Activated naive CD4-positive, alpha-beta T cell treated with anti-CD3 and anti-CD28 coated beads for 36 hours (primary cell): ENCODE measurements around the gene SPSB1. TPM values are rescaled to one million over a fixed set of nuclear protein-coding genes. Genes with fewer than 3 reads are reported as not detected.

Source experiments
- CTCF ChIA-PET: fragments of 350-600 bp; sonication (Branson Sonifier 250); formaldehyde crosslinking; loops from one replicate; lab custom pipeline; 2021; ENCODE audit warnings: antibody characterized with exemption; lab: Charles Lee
- DNase-seq: peaks from one replicate; pipeline ENCODE4 v3.0.0-alpha.2; 2020
- H3K27ac Mint-ChIP-seq: one replicate; pipeline ENCODE4 v1.8.0; 2021; ENCODE audit warnings: mild to moderate bottlenecking, mixed read lengths
- H3K27me3 Mint-ChIP-seq: one replicate; pipeline ENCODE4 v1.8.0; 2021; ENCODE audit warnings: low read depth, mixed read lengths
- H3K36me3 Mint-ChIP-seq: one replicate; pipeline ENCODE4 v1.8.0; 2021; ENCODE audit warnings: low read depth, mixed read lengths
- H3K4me1 Mint-ChIP-seq: one replicate; pipeline ENCODE4 v1.8.0; 2021; ENCODE audit warnings: low read depth, mixed read lengths
- H3K4me3 Mint-ChIP-seq: one replicate; pipeline ENCODE4 v1.8.0; 2021; ENCODE audit warnings: mild to moderate bottlenecking, moderate library complexity, mixed read lengths
- H3K9me3 Mint-ChIP-seq: one replicate; pipeline ENCODE4 v1.8.0; 2021; ENCODE audit warnings: mixed read lengths
- intact Hi-C: fragments of 100-400 bp; cut with micrococcal nuclease; formaldehyde crosslinking; loops from one replicate; pipeline ENCODE4 v1.15.1; 2023
- total RNA-seq, 2 experiments: library from RNA; stranded (reverse); gene quantifications; one replicate each; pipeline ENCODE4 v1.2.3, GENCODE V29; 2021

Gene SPSB1
- total RNA-seq, 2 experiments from 2014 or later = 4.8 to 5.0 TPM

GRCh38 chr1:9282696-9282955 lies 10.1 kb upstream of the SPSB1 start:
- CTCF ChIA-PET = interaction anchor here (1.0 to 1.6 kb wide), 2 partner anchors 7 to 211 kb away, joined by 3 to 8 read pairs; no protein-coding TSS in a partner anchor
- H3K4me3 Mint-ChIP-seq = no peak overlapping the region
- peaks cover 9% of the 10 kb centered on the region for H3K9me3 Mint-ChIP-seq
- DNase-seq = no peak
- peaks cover 32% of the 10 kb centered on the region for H3K4me1 Mint-ChIP-seq
- no peaks in the 10 kb centered on the region for H3K27me3 Mint-ChIP-seq
- intact Hi-C loops = no loop called here
- H3K36me3 Mint-ChIP-seq = no peaks in the 10 kb centered on the region
- no peak overlapping the region for H3K27ac Mint-ChIP-seq

DNA sequence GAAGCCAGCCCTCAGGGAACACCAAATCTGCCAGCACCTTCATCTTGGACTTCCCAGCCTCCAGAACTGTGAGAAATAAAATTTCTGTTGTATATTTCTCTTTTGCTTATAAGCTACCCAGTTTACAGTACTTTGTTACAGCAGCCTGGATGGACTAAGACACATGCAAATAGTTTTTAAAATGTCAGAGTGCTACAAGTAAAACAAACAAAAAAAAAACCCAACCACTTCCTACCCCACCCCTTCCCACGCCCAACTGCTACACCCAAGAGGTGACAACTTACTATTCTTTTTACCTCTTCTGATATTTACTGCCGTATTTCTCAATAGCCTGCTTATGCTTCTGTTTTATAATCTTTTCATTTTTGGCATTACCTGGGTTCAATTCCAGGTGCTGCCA lies 8.6 kb upstream of the SPSB1 start:
- Mint-ChIP-seq H3K9me3 (peaks cover 12% of the 10 kb centered on the region), H3K36me3 (no peaks in the 10 kb centered on the region), H3K27me3 (no peaks in the 10 kb centered on the region), H3K27ac (no peak overlapping the region), H3K4me1 (peaks cover 29% of the 10 kb centered on the region), H3K4me3 (no peak overlapping the region)
- CTCF ChIA-PET = interaction anchor here (0.9 to 2.3 kb wide), 2 partner anchors 17 to 171 kb away, joined by 4 to 10 read pairs; no protein-coding TSS in a partner anchor
- intact Hi-C loops = no loop called here
- DNase-seq = no peak

- intact Hi-C loops = no loop called here
- peaks cover 13% of the 10 kb centered on the region for H3K9me3 Mint-ChIP-seq
- no peaks in the 10 kb centered on the region for H3K27me3 Mint-ChIP-seq
- CTCF ChIA-PET = interaction anchor here (1.5 kb wide), 1 partner anchor 204 kb away, joined by 12 read pairs; no protein-coding TSS in a partner anchor
- no peaks in the 10 kb centered on the region for H3K36me3 Mint-ChIP-seq
- H3K27ac Mint-ChIP-seq = no peak overlapping the region
- H3K4me1 Mint-ChIP-seq = peaks cover 26% of the 10 kb centered on the region
- H3K4me3 Mint-ChIP-seq = no peak overlapping the region
- DNase-seq = no peak
Observed at GRCh38 chr1:9286556-9286955, 6.1 kb upstream of the SPSB1 start.

- peak; percentile 94 for DNase-seq
- CTCF ChIA-PET = interaction anchor here (0.6 to 6.1 kb wide), 26 partner anchors 7 to 233 kb away, joined by 3 to 118 read pairs (median 4); no protein-coding TSS in a partner anchor
- Mint-ChIP-seq H3K27me3 (no peaks in the 10 kb centered on the region), H3K36me3 (no peaks in the 10 kb centered on the region), H3K9me3 (peaks cover 11% of the 10 kb centered on the region), H3K27ac (no peak overlapping the region), H3K4me1 (peaks cover 16% of the 10 kb centered on the region), H3K4me3 (no peak overlapping the region)
- intact Hi-C loops = loop anchor here (1.0 kb wide), 2 partner anchors 166 to 202 kb away; no protein-coding TSS in a partner anchor
Observed at GRCh38 chr1:9289090-9289534, 3.6 kb upstream of the SPSB1 start.

- CTCF ChIA-PET = interaction anchor here (0.6 to 6.1 kb wide), 30 partner anchors 8 to 483 kb away, joined by 3 to 118 read pairs (median 4); no protein-coding TSS in a partner anchor
- H3K4me3 Mint-ChIP-seq = no peak overlapping the region
Observed at GRCh38 chr1:9289711-9290485, 2.8 kb upstream of the SPSB1 start.

GRCh38 chr1:9291914-9292360 lies 757 bp upstream of the SPSB1 start:
- H3K27ac Mint-ChIP-seq = no peak overlapping the region
- CTCF ChIA-PET = interaction anchor here (1.3 to 6.1 kb wide), 3 partner anchors 127 to 199 kb away, joined by 3 to 118 read pairs (median 6); no protein-coding TSS in a partner anchor
- H3K27me3 Mint-ChIP-seq = no peaks in the 10 kb centered on the region
- intact Hi-C loops = loop anchor here (5.0 kb wide), 1 partner anchor 120 kb away; no protein-coding TSS in a partner anchor
- no peak for DNase-seq
- no peaks in the 10 kb centered on the region for H3K36me3 Mint-ChIP-seq
- peaks cover 23% of the 10 kb centered on the region for H3K4me1 Mint-ChIP-seq
- peaks cover 6% of the 10 kb centered on the region for H3K9me3 Mint-ChIP-seq
- H3K4me3 Mint-ChIP-seq = peak overlapping the region; percentile 31

More at GRCh38 chr1:9289711-9290485, 2.8 kb upstream of the SPSB1 start:
- DNase-seq = peak; percentile 59
- Mint-ChIP-seq H3K9me3 (peaks cover 6% of the 10 kb centered on the region), H3K27me3 (no peaks in the 10 kb centered on the region), H3K4me1 (peaks cover 14% of the 10 kb centered on the region), H3K27ac (no peak overlapping the region), H3K36me3 (no peaks in the 10 kb centered on the region)
- intact Hi-C loops = loop anchor here (1.0 to 5.0 kb wide), 3 partner anchors 122 to 201 kb away; no protein-coding TSS in a partner anchor

DNA sequence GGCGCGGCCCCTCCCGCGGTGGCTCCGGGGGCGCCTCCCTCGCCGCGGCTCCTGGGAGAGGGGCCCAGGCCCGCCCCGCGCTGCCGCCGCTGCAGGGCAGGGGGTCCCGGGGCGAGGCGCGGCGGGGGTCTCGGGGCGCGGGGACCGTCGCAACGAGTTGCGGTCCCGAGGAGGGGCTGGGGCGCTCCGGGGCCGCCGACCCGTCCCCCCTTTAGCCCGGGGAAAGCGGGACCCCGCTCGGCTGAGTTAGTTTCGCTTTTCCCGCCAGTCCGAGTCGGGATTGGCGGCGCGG lies 493 bp downstream of the SPSB1 start:
- DNase-seq = no peak
- Mint-ChIP-seq H3K4me3 (no peak overlapping the region), H3K36me3 (no peaks in the 10 kb centered on the region), H3K27me3 (no peaks in the 10 kb centered on the region), H3K27ac (no peak overlapping the region), H3K9me3 (peaks cover 5% of the 10 kb centered on the region), H3K4me1 (peaks cover 23% of the 10 kb centered on the region)
- intact Hi-C loops = loop anchor here (5.0 kb wide), 1 partner anchor 119 kb away; no protein-coding TSS in a partner anchor
- CTCF ChIA-PET = no interaction called here

DNA sequence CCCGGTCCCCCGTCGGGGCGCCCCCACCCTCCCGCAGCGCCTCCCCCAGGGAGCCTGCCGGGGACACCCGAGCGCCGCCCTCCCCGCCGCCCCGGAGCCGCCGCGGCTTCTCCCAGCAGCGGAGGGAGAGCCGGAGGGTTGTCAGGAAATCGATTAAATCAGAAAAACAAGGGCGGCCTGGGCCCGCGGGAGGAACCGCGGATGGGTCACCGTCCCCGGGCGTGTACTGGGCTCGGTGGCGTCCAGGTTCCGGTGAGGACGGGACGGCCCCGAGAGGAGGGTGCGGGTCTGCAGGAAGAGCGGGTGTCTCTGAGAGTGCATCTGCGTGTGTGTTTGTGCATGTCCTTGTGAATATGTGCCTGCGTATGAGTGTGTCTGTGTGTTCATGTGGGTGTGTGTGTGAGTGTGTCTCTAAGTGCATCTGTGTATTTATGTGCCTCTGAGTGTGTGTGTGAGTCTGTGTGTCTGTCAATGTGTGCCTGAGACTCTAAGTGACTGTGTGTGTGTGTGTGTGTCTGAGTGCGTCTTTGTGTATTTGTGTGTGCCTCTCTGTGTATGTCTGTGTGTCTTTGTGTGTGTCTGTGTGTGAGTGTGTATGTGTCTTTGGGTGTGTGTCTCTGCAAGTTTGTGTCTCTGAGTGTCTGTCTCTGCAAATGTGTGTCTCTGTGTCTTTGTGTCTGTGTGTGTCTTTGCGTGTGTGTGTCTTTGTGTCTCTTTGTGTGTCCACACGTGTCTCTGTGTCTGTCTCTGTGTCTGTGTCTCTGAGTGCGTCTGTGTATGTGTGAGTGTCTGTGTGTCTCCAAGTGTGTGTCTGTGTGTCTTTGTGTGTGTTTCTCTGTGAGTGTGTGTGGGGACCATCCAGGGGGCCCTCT lies 1.1 kb downstream of the SPSB1 start:
- H3K36me3 Mint-ChIP-seq = no peaks in the 10 kb centered on the region
- H3K27me3 Mint-ChIP-seq = no peaks in the 10 kb centered on the region
- H3K9me3 Mint-ChIP-seq = peaks cover 4% of the 10 kb centered on the region
- peak; percentile 63 for DNase-seq
- H3K4me1 Mint-ChIP-seq = peaks cover 23% of the 10 kb centered on the region
- H3K4me3 Mint-ChIP-seq = no peak overlapping the region
- intact Hi-C loops = loop anchor here (1.0 to 5.0 kb wide), 4 partner anchors 18 to 133 kb away; no protein-coding TSS in a partner anchor
- CTCF ChIA-PET = no interaction called here
- H3K27ac Mint-ChIP-seq = no peak overlapping the region

DNA sequence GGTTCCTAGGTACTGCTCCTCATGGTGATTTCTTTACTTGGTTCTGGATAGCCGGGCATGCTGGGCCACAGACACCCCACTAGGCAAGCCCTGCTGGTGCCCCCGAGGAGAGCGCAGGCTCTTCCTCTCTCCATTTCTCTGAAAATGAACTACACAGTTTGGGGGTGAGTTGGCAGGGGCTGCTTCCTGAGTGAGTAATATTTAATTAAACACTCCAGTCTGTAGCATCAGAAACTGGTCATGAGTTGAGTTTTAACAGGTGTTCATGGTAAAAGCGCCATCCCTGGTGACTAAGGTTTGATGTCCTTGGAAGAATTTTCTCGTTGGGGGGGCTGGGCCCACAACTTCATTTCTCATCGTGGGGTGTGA lies 1.7 kb downstream of the SPSB1 start:
- CTCF ChIA-PET = interaction anchor here (2.1 kb wide), 1 partner anchor 161 kb away, joined by 9 read pairs; no protein-coding TSS in a partner anchor
- no peaks in the 10 kb centered on the region for H3K27me3 Mint-ChIP-seq
- H3K4me3 Mint-ChIP-seq = no peak overlapping the region
- H3K9me3 Mint-ChIP-seq = no peaks in the 10 kb centered on the region
- intact Hi-C loops = loop anchor here (1.0 to 5.0 kb wide), 4 partner anchors 19 to 132 kb away; no protein-coding TSS in a partner anchor
- H3K27ac Mint-ChIP-seq = peak overlapping the region; percentile 23
- peak; percentile 73 for DNase-seq
- H3K4me1 Mint-ChIP-seq = peaks cover 21% of the 10 kb centered on the region
- no peaks in the 10 kb centered on the region for H3K36me3 Mint-ChIP-seq

DNA sequence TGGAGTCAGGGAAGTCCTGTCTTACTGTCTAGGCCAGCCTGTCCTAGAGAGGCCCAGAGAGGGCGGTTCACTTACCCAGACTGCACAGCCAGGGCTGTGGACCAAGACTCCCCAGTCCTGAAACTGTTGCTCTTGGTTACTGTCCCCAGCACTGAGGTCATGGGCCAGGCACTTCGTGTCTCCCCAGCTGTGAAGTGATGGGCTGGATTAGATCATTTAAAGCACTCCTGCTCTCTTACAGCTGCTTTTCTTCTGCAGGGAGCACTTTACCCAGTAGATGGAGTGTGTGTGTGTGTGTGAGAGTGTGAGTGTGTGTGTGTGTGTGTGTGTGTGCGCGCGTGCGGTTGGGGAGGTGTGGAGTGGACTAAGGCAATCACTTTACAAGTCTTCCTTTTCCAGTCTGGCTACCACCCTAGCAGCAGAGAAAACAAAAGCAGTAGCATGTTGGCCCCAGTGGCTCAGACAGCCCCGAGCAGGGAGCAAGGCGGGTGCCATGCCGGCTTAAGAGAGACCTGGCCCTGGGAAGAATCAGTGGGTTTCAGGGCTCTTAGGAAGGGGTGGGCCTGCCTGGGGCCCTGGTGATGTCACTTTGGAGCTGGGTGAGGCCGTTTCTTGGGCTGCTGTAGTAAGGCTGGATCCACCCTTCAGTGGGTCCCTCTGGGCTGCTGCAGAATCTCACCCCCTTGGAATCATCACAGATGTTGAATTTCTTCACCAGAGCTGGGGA lies 2.4 kb downstream of the SPSB1 start:
- Mint-ChIP-seq H3K27ac (peak overlapping the region; percentile 23), H3K36me3 (no peaks in the 10 kb centered on the region), H3K9me3 (no peaks in the 10 kb centered on the region), H3K4me3 (no peak overlapping the region), H3K4me1 (peaks cover 14% of the 10 kb centered on the region), H3K27me3 (no peaks in the 10 kb centered on the region)
- intact Hi-C loops = loop anchor here (1.0 to 5.0 kb wide), 4 partner anchors 20 to 131 kb away; no protein-coding TSS in a partner anchor
- CTCF ChIA-PET = interaction anchor here (0.7 to 2.1 kb wide), 4 partner anchors 77 to 200 kb away, joined by 3 to 9 read pairs (median 3); no protein-coding TSS in a partner anchor
- DNase-seq = peak; percentile 62

- Mint-ChIP-seq H3K4me3 (no peak overlapping the region), H3K4me1 (peaks cover 14% of the 10 kb centered on the region), H3K27ac (no peak overlapping the region), H3K27me3 (no peaks in the 10 kb centered on the region), H3K36me3 (no peaks in the 10 kb centered on the region), H3K9me3 (no peaks in the 10 kb centered on the region)
- intact Hi-C loops = no loop called here
- DNase-seq = no peak
- CTCF ChIA-PET = interaction anchor here (0.6 to 2.1 kb wide), 5 partner anchors 11 to 200 kb away, joined by 3 to 9 read pairs (median 3); no protein-coding TSS in a partner anchor
Observed at GRCh38 chr1:9295884-9296283, 3.2 kb downstream of the SPSB1 start.
